Myometrial cell (primary cell): ENCODE results near the gene EXOSC7. TPM values are rescaled to one million over a fixed set of nuclear protein-coding genes. Genes with fewer than 3 reads are reported as not detected.

ENCODE experiments used
- total RNA-seq: library from RNA; depleted of rRNA; stranded (reverse); fragments of >200 nt; gene quantifications from 2 replicates; pipeline ENCODE4 v1.2.3, GENCODE V29; 2015

EXOSC7 gene
- 59.1 and 80.1 TPM in 2 replicates for total RNA-seq

GRCh38 chr3:44976002-44976815 lies at the start of gene EXOSC7, which contains the start of gene ZDHHC3:
EXOSC7 (plus strand) TSS chr3:44976244; CDS start chr3:44976278, 34 bp downstream.
ZDHHC3 (minus strand) TSS chr3:44976174; CDS start chr3:44959436, 16,738 bp downstream.

DNA sequence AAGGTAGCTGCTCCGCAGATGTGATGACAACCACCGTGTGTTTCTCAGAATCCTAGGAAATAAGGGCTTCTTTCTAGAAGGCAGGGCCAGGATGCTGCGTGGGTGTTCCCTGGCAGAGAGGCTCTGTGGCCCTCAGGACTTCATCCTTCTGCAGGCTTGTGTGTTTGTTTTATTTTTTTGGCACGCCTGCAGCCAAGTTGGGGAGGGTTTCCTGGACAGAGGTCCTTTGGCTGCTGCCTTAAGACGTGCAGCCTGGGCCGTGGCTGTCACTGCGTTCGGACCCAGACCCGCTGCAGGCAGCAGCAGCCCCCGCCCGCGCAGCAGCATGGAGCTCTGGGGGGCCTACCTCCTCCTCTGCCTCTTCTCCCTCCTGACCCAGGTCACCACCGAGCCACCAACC lies 50.0 kb downstream of the EXOSC7 start, which contains the start of gene CLEC3B:
Gene CLEC3B, plus strand, starts transcription at position 266 of the 400 bp plus-strand sequence. Its CDS starts 60 bp downstream, at position 326.

Other genes with a start within 250 kb of the EXOSC7 start
- gene ZNF501, start 246.6 kb upstream of the EXOSC7 start, total RNA-seq = 3.5 and 4.3 TPM in 2 replicates
- 13.3 and 16.8 TPM in 2 replicates for gene KIAA1143, start 214.6 kb upstream of the EXOSC7 start, total RNA-seq
- 7.8 and 8.9 TPM in 2 replicates for gene KIF15, start 214.4 kb upstream of the EXOSC7 start, total RNA-seq
- 19.6 and 34.6 TPM in 2 replicates for gene TMEM42, start 114.3 kb upstream of the EXOSC7 start, total RNA-seq
- under 0.01 TPM in 1 of 2 replicates, not detected in the other for gene TGM4, start 101.6 kb upstream of the EXOSC7 start, total RNA-seq
- 51.7 and 53.3 TPM in 2 replicates for gene ZDHHC3, start 70 bp upstream of the EXOSC7 start, total RNA-seq
- 2.3 and 7.2 TPM in 2 replicates for gene CLEC3B, start 50.1 kb downstream of the EXOSC7 start, total RNA-seq
- gene CDCP1, start 170.1 kb downstream of the EXOSC7 start, total RNA-seq = 7.2 and 8.3 TPM in 2 replicates